ENCODE data around the gene CALCOCO1.

The CALCOCO1 gene

GRCh38 chr12:53770281-53770680 lies 43.0 kb upstream of the CALCOCO1 start:
- Histone ChIP-seq H3K36me3 (ENCODE audit: low read length) (no peaks in the 10 kb centered on the region), H3K27ac (ENCODE audit: low read depth, low read length) (no peak overlapping the region), H3K9me2 (replicated peaks; ENCODE audit: insufficient read depth, low read length) (no peaks in the 10 kb centered on the region), H3K79me2 (ENCODE audit: insufficient read depth, low read length) (no peaks in the 10 kb centered on the region), H3K27me3 (ENCODE audit: low read length) (no peaks in the 10 kb centered on the region), H2AFZ (ENCODE audit: low read depth, low read length, severe bottlenecking) (no peak overlapping the region), H4K20me1 (ENCODE audit: low read depth, low read length) (no peaks in the 10 kb centered on the region), H3K4me3 (ENCODE audit: insufficient read depth, low read length, poor library complexity, severe bottlenecking) (no peak overlapping the region), H3F3A (ENCODE audit: insufficient read depth) (no peaks in the 10 kb centered on the region), H3K9me3 (ENCODE audit: insufficient read depth, low read length) (no peaks in the 10 kb centered on the region), H3K4me2 (ENCODE audit: low read depth, low read length, poor library complexity, severe bottlenecking) (no peak overlapping the region), H3K9ac (ENCODE audit: low read length) (no peak overlapping the region)
- TF ChIP-seq, protein P1, sequence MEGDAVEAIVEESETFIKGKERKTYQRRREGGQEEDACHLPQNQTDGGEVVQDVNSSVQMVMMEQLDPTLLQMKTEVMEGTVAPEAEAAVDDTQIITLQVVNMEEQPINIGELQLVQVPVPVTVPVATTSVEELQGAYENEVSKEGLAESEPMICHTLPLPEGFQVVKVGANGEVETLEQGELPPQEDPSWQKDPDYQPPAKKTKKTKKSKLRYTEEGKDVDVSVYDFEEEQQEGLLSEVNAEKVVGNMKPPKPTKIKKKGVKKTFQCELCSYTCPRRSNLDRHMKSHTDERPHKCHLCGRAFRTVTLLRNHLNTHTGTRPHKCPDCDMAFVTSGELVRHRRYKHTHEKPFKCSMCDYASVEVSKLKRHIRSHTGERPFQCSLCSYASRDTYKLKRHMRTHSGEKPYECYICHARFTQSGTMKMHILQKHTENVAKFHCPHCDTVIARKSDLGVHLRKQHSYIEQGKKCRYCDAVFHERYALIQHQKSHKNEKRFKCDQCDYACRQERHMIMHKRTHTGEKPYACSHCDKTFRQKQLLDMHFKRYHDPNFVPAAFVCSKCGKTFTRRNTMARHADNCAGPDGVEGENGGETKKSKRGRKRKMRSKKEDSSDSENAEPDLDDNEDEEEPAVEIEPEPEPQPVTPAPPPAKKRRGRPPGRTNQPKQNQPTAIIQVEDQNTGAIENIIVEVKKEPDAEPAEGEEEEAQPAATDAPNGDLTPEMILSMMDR (IDR thresholded peaks at IDR 0.05; ENCODE audit: insufficient read depth, low read length, poor library complexity, severe bottlenecking): no peak
- TF ChIP-seq EZH2phosphoT487 (conservative IDR thresholded peaks at IDR 0.05; ENCODE audit: low read length): no peak

GRCh38 chr12:53768976-53769375 lies 41.7 kb upstream of the CALCOCO1 start:
- Histone ChIP-seq H3K27me3 (ENCODE audit: low read length) (no peaks in the 10 kb centered on the region), H3K4me3 (ENCODE audit: insufficient read depth, low read length, poor library complexity, severe bottlenecking) (no peak overlapping the region), H3K79me2 (ENCODE audit: insufficient read depth, low read length) (no peaks in the 10 kb centered on the region), H3K9me2 (replicated peaks; ENCODE audit: insufficient read depth, low read length) (no peaks in the 10 kb centered on the region), H3F3A (ENCODE audit: insufficient read depth) (no peaks in the 10 kb centered on the region), H3K4me2 (ENCODE audit: low read depth, low read length, poor library complexity, severe bottlenecking) (no peak overlapping the region), H3K9me3 (ENCODE audit: insufficient read depth, low read length) (no peaks in the 10 kb centered on the region), H3K9ac (ENCODE audit: low read length) (no peak overlapping the region), H3K36me3 (ENCODE audit: low read length) (no peaks in the 10 kb centered on the region), H3K27ac (ENCODE audit: low read depth, low read length) (no peak overlapping the region), H2AFZ (ENCODE audit: low read depth, low read length, severe bottlenecking) (no peak overlapping the region), H4K20me1 (ENCODE audit: low read depth, low read length) (no peaks in the 10 kb centered on the region)
- TF ChIP-seq, protein P1 (IDR thresholded peaks at IDR 0.05; ENCODE audit: insufficient read depth, low read length, poor library complexity, severe bottlenecking): no peak
- TF ChIP-seq EZH2phosphoT487 (conservative IDR thresholded peaks at IDR 0.05; ENCODE audit: low read length): no peak

GRCh38 chr12:53766881-53767280 lies 39.6 kb upstream of the CALCOCO1 start:
- no peak overlapping the region for H3K4me2 ChIP-seq (ENCODE audit: low read depth, low read length, poor library complexity, severe bottlenecking)
- H4K20me1 ChIP-seq (ENCODE audit: low read depth, low read length): no peaks in the 10 kb centered on the region
- no peaks in the 10 kb centered on the region for H3K9me2 ChIP-seq (replicated peaks; ENCODE audit: insufficient read depth, low read length)
- no peak overlapping the region for H2AFZ ChIP-seq (ENCODE audit: low read depth, low read length, severe bottlenecking)
- no peak overlapping the region for H3K27ac ChIP-seq (ENCODE audit: low read depth, low read length)
- H3K9ac ChIP-seq (ENCODE audit: low read length): no peak overlapping the region
- no peaks in the 10 kb centered on the region for H3K9me3 ChIP-seq (ENCODE audit: insufficient read depth, low read length)
- no peaks in the 10 kb centered on the region for H3F3A ChIP-seq (ENCODE audit: insufficient read depth)
- no peak overlapping the region for H3K4me3 ChIP-seq (ENCODE audit: insufficient read depth, low read length, poor library complexity, severe bottlenecking)
- H3K79me2 ChIP-seq (ENCODE audit: insufficient read depth, low read length): no peaks in the 10 kb centered on the region
- no peaks in the 10 kb centered on the region for H3K36me3 ChIP-seq (ENCODE audit: low read length)
- H3K27me3 ChIP-seq (ENCODE audit: low read length): no peaks in the 10 kb centered on the region
- TF ChIP-seq, protein P1 (IDR thresholded peaks at IDR 0.05; ENCODE audit: insufficient read depth, low read length, poor library complexity, severe bottlenecking): no peak
- TF ChIP-seq EZH2phosphoT487 (conservative IDR thresholded peaks at IDR 0.05; ENCODE audit: low read length): no peak
